HEK293 (cell line): Measurements from ENCODE around the gene ARPC5.

Source experiments
- ATF2 ChIP-seq: fragments of 450-650 bp; formaldehyde crosslinking; IDR thresholded peaks from 2 replicates; pipeline ENCODE4 v1.5.1; 2016; ENCODE audit warnings: missing biosample characterization, missing genetic modification characterization, low read depth
- FEZF1 ChIP-seq: fragments of 450-650 bp; formaldehyde crosslinking; IDR thresholded peaks from 2 replicates; pipeline ENCODE4 v1.5.1; 2016; ENCODE audit warnings: missing biosample characterization, missing genetic modification characterization
- KLF10 ChIP-seq: fragments of 450-650 bp; IDR thresholded peaks from 2 replicates; pipeline ENCODE4 v1.5.1; 2018; ENCODE audit warnings: missing biosample characterization, mild to moderate bottlenecking, missing genetic modification characterization
- KLF8 ChIP-seq: fragments of 450-650 bp; formaldehyde crosslinking; IDR thresholded peaks from 2 replicates; pipeline ENCODE4 v1.5.1; 2016; ENCODE audit warnings: missing biosample characterization, missing genetic modification characterization
- PBX3 ChIP-seq: sonication (generic); formaldehyde crosslinking; IDR thresholded peaks from 2 replicates; pipeline ENCODE4 v1.8.1; 2022; ENCODE audit warnings: mild to moderate bottlenecking, moderate library complexity, missing genetic modification reagents
- ZNF513 ChIP-seq: fragments of 450-650 bp; IDR thresholded peaks from 2 replicates; pipeline ENCODE4 v1.5.1; 2018; ENCODE audit warnings: missing biosample characterization, missing genetic modification characterization
- ZNF623 ChIP-seq: fragments of 450-650 bp; formaldehyde crosslinking; IDR thresholded peaks from 2 replicates; pipeline ENCODE4 v1.5.1; 2016; ENCODE audit warnings: missing biosample characterization, missing genetic modification characterization
- ZNF704 ChIP-seq: fragments of 450-650 bp; formaldehyde crosslinking; IDR thresholded peaks from 2 replicates; pipeline ENCODE4 v1.5.1; 2016; ENCODE audit warnings: missing biosample characterization, missing genetic modification characterization
- ZSCAN16 ChIP-seq: fragments of 450-650 bp; formaldehyde crosslinking; IDR thresholded peaks from 2 replicates; pipeline ENCODE4 v1.5.1; 2016; ENCODE audit warnings: missing biosample characterization, missing genetic modification characterization

- TF ChIP-seq ZNF623 (no peak), ZNF513 (tag by site-specific recombination) (no peak), ZSCAN16 (tag by site-specific recombination) (no peak), KLF8 (tag by site-specific recombination) (no peak), PBX3 (CRISPR knock-in tag) (no peak), FEZF1 (no peak), ATF2 (tag by site-specific recombination) (no peak), ZNF704 (tag by site-specific recombination) (no peak), KLF10 (tag by site-specific recombination) (no peak)
Measured at GRCh38 chr1:183586926-183587325, 48.7 kb downstream of the ARPC5 start.
